Brain microvascular endothelial cell (primary cell): ENCODE data around the gene ANKDD1B.

ENCODE experiments used
- DNase-seq: peaks from one replicate; pipeline ENCODE4 v3.0.0-alpha.2; 2020
- H3K27ac ChIP-seq: fragments of 250-450 bp; sonication (Bioruptor Pico); 2 replicates; pipeline ENCODE4 v1.5.1; 2020; ENCODE audit warnings: mild to moderate bottlenecking, moderate library complexity
- H3K27me3 ChIP-seq: fragments of 250-450 bp; sonication (Bioruptor Pico); replicated peaks from 2 replicates; pipeline ENCODE4 v1.5.1; 2020; ENCODE audit warnings: mild to moderate bottlenecking
- H3K36me3 ChIP-seq: fragments of 250-450 bp; sonication (Bioruptor Pico); replicated peaks from 2 replicates; pipeline ENCODE4 v1.5.1; 2020; ENCODE audit warnings: mild to moderate bottlenecking
- H3K4me3 ChIP-seq: 2 replicates; pipeline ENCODE4 v1.5.1; 2011; ENCODE audit warnings: low read depth, mild to moderate bottlenecking, control low read depth, low read length, moderate library complexity
- in situ Hi-C: cut with HindIII; loops from 2 replicates; pipeline ENCODE4 v1.10.0; 2017; ENCODE audit warnings: low sequenced_read_pairs, low pct_ligation_motif_present
- TF ChIP-seq, protein P1 (sequence below): IDR thresholded peaks from 2 replicates; pipeline ENCODE4 v1.5.1; 2011; ENCODE audit warnings: low read depth, mild to moderate bottlenecking, moderate library complexity, low read length, control low read depth, inconsistent platforms; ENCODE audit errors: missing control alignments

ANKDD1B gene

DNA sequence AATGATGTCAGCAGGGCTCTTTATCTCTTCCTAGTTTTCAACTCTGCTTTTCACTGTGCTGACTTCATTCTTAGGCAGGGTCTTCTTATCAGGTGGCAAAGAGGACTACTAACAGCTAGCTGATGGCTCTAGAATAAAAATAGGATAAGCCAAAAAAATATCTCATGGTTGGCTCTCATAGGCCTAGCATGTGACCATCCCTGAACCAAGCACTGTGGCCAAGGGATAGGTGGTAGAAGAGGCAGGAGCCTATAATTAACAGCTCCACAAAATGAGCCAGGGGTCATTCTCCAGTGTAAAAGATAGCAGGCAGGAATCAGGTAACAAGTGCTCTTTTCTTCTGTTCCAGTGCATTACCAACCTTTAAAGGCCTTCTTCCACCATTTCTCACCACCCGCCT lies 21.1 kb downstream of the ANKDD1B start:
- no peaks in the 10 kb centered on the region for H3K36me3 ChIP-seq
- in situ Hi-C loops: no loop called here
- H3K4me3 ChIP-seq: no peak overlapping the region
- H3K27ac ChIP-seq: no peak overlapping the region
- no peaks in the 10 kb centered on the region for H3K27me3 ChIP-seq
- TF ChIP-seq, protein P1, sequence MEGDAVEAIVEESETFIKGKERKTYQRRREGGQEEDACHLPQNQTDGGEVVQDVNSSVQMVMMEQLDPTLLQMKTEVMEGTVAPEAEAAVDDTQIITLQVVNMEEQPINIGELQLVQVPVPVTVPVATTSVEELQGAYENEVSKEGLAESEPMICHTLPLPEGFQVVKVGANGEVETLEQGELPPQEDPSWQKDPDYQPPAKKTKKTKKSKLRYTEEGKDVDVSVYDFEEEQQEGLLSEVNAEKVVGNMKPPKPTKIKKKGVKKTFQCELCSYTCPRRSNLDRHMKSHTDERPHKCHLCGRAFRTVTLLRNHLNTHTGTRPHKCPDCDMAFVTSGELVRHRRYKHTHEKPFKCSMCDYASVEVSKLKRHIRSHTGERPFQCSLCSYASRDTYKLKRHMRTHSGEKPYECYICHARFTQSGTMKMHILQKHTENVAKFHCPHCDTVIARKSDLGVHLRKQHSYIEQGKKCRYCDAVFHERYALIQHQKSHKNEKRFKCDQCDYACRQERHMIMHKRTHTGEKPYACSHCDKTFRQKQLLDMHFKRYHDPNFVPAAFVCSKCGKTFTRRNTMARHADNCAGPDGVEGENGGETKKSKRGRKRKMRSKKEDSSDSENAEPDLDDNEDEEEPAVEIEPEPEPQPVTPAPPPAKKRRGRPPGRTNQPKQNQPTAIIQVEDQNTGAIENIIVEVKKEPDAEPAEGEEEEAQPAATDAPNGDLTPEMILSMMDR: no peak
- DNase-seq: no peak

DNA sequence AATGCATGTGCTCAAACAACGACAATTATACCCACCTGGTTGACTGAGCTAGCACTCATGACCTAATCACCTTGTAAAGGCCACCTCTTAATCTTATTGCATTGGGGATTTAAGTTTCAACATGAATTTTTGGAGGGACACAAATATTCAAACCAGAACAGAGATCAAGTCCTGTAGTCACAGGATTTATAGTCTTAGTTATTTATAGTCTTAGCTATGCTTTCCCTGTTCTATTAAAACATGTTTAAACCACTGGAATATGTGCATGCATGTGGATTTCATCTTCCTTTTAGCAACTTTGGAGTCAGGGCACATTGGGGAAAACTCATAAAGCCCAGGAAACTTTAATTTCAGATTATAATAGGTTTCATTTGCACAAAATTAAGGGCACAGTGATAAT lies 26.7 kb downstream of the ANKDD1B start:
- TF ChIP-seq, protein P1: no peak
- Histone ChIP-seq H3K4me3 (no peak overlapping the region), H3K27ac (no peak overlapping the region), H3K36me3 (no peaks in the 10 kb centered on the region), H3K27me3 (no peaks in the 10 kb centered on the region)
- in situ Hi-C loops: no loop called here
- DNase-seq: no peak

DNA sequence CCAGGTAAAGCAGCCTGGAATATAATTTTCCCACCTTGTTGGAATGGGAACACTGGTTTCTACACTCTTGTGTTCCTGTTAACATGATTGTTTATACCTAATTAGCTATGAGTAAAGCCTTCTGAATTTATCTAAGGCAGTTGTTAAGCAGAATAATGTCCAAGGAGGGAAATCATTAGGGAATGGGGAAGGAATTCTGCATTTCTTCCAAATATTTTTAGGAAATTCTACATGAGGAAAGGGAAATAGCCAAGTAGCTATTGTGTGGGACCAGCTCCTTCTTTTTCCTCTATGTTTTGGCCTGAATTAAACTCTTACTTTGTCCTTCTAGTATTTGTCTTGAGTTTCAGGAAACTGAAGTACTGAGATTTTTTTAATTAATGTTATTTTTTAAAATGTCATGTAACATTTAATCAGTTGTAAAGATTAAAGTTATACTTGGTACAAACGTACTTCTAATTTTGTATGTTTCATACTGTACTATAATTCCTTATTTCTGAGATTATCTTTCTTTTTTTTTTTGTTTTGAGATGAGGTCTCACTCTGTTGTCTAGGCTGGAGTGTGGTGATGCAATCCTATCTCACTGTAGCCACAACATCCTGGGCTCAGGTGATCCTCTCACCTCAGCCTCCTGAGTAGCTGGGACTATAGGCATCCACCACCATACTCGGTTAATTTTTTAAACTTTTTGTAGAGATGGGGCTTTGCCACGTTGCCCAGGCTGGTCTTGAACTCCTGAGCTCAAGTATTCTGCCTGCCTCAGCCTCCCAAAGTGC lies 28.5 kb downstream of the ANKDD1B start:
- in situ Hi-C loops: no loop called here
- TF ChIP-seq, protein P1: no peak
- no peak overlapping the region for H3K4me3 ChIP-seq
- no peaks in the 10 kb centered on the region for H3K27me3 ChIP-seq
- peak overlapping the region; percentile 98 for H3K27ac ChIP-seq
- no peaks in the 10 kb centered on the region for H3K36me3 ChIP-seq
- no peak for DNase-seq

DNA sequence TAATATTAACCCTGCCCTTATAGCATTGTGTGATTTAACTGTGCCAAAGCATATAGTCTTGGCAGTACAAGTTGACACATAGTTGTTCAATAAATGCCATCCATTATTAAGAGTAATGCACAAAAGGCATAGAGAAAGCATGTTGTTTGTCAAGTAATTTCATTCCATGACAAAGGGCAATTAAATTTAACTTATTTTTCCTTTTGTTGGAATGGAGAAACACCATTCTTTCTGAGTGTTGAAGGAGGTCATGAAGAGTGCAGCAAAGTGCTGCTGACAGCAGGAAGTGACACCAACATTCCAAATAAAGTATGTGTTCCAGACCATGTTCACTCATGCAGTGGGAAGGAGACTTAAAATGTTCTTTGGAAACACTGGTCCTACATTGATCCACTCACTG lies 29.1 kb downstream of the ANKDD1B start:
- TF ChIP-seq, protein P1: no peak
- Histone ChIP-seq H3K27ac (peak overlapping the region; percentile 98), H3K36me3 (no peaks in the 10 kb centered on the region), H3K27me3 (no peaks in the 10 kb centered on the region), H3K4me3 (no peak overlapping the region)
- peak; percentile 86 for DNase-seq
- in situ Hi-C loops: no loop called here

DNA sequence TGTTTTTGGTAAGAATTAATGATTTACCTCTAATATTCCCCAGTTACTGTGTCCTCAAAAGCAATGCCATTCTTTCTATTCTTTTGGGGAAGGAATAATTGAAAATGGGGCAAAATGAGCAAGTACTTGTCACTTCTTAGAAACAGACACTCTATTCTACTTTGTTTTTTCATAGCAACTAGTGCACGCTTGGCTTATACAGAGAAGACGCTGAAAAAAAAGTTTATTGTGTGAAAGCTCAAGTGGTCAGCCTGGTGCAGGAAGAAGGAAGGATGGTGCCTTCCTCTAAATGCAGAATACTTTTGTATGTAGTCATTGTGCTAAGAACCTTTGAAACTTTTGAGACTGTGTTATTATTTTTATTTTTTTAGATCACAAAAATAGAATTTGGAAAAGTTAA lies 29.6 kb downstream of the ANKDD1B start:
- Histone ChIP-seq H3K4me3 (no peak overlapping the region), H3K36me3 (no peaks in the 10 kb centered on the region), H3K27ac (peak overlapping the region; percentile 98), H3K27me3 (no peaks in the 10 kb centered on the region)
- DNase-seq: no peak
- TF ChIP-seq, protein P1: no peak
- in situ Hi-C loops: no loop called here

DNA sequence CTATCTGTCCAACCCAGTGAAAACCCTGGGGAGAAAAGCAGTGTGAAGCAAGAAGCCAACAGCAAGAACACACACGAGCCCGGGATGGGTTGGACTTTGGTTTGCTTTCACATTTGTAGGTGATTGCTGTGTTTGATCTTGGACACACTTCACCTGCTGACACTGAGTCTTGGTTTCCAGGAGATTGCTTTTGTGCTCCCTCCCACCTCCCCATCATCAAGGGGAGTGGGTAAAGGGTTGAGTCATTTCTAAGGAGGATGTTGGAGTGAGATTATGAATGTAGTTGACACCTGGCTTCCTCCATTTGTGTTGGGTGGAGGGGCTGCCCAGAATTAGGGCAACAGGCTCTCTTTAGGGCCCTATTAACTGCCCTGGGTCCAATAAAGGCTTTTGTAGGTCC lies 37.5 kb downstream of the ANKDD1B start:
- H3K36me3 ChIP-seq: no peaks in the 10 kb centered on the region
- no peak overlapping the region for H3K4me3 ChIP-seq
- TF ChIP-seq, protein P1: no peak
- no peaks in the 10 kb centered on the region for H3K27me3 ChIP-seq
- no peak for DNase-seq
- in situ Hi-C loops: no loop called here
- H3K27ac ChIP-seq: no peak overlapping the region
